IPS-18c (cell line): Measurements from ENCODE around the gene ROBO2.

ENCODE experiments used
- H3K4me3 ChIP-seq: 2 replicates; pipeline ENCODE4 v1.7.0; 2013; ENCODE audit warnings: low read depth, mild to moderate bottlenecking, low read length, moderate library complexity; ENCODE audit not compliant: insufficient read depth
- H3K9me3 ChIP-seq: one replicate; pipeline ENCODE4 v1.6.1; 2013; ENCODE audit warnings: mild to moderate bottlenecking, low read length, moderate library complexity; ENCODE audit not compliant: control insufficient read depth, insufficient read depth

Gene ROBO2

DNA sequence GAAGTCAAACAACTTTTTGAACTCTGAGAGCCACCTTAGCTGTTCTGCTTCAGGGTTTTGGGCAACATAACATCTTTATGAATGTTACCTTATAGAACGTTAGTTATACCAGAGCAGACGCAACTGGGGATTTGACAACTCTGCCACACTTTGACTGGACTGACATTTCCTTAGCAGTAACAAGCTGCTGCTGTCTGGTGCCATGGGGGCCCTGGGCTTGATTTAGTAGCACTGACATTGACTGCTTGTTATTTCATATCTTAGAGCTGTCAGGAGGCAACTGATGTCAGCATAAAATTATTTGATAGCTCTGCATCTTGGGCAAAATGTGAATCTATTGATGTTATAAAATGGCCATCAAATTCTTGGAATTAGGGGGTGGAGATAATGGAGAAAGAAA, 285.4 kb downstream of the ROBO2 start:
- H3K9me3 ChIP-seq, result no peaks in the 10 kb centered on the region
- H3K4me3 ChIP-seq, result no peak overlapping the region

DNA sequence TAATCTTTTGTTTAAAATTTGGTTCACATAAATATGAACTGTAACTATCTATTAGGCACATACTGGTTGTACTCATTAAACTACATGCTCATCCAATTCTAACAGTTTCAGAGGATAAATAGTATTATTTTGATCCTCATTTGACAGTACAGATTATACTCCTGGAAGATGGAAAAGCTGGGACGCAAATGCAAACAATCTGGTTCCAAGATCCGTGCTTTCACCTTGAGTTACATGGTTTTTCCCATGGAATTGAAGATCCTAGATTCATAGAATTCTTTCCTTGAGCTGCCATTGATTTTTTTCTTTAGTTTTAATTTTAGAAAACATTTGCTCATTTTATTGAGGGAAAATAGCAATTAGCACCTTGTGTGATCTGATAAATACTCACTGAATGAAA, 285.8 kb downstream of the ROBO2 start:
- Histone ChIP-seq H3K9me3 (no peaks in the 10 kb centered on the region), H3K4me3 (no peak overlapping the region)

DNA sequence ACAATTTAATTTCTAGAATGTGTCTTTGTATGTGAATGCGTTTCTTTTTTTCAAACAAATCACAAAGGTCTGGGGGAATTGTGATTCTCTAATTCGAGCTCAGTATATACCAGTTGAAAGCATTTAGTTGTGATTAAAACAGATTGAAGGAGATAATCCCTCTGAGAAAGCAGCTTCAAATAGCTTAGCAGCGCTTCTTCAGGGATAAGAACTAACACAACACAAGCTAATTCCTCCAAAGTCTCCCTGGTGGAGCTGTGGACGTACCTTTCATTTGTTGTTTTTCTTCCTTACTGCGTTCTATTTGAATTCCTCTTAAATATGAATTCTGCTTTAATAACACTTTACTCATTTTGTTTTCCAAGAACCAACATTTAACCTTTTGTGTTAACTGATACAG, 286.7 kb downstream of the ROBO2 start:
- no peaks in the 10 kb centered on the region for H3K9me3 ChIP-seq
- H3K4me3 ChIP-seq, result no peak overlapping the region

DNA sequence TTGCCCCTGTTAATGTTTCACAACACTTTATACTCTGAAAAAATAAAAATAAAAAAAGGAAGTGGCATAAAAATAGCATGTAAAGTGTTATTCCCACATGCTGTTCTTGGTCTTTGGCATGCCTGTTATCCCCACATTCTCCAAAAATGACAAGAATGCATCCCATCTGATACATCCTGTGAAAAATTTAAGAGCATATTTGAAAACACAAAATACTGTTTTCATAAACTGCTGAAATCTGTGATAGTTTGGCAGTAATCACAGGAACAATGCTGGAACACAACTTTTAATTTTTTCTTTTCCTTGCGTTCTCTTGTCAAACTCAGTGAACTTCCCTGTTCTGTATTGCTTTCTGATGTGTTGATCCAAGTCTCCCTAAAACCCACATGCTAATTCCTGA, 288.8 kb downstream of the ROBO2 start:
- no peaks in the 10 kb centered on the region for H3K9me3 ChIP-seq
- no peak overlapping the region for H3K4me3 ChIP-seq

DNA sequence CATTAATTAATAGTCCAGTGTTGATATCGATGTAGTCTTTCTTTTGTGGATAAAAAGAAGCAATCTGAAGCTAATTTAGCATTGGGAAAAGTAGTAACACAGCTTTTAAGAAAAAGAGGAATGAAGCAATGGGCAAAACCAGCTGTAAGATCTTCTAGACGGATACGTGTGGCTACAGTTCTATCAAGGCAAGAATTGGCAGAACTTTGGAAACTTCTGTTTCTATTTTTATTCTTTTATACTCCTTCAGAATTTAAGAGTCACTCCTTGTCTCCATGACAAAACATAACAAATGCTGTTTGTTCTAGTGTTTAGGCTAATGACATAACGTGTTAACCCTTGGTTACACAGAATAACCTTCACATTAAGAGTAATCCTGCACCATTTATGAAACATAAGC, 289.2 kb downstream of the ROBO2 start:
- no peaks in the 10 kb centered on the region for H3K9me3 ChIP-seq
- H3K4me3 ChIP-seq, result no peak overlapping the region

DNA sequence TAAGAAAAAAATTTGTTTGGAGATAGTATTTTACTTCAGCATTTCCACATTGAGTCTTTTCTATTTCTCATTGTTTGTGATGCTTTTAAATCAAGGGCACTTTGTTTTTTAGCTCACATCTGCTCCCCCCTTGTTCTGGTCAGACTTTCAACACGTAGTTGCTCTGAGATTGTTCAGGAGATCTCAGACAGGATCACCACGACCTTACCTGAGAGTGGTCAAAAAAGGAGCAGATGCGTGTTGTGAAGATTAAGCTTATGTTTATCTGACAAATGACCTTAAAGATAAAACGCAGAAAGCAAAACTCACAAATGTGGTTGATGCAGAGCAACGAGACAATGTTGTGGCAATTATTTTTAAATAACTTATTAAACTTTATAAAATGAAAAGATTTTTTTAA, 298.3 kb downstream of the ROBO2 start:
- Histone ChIP-seq H3K9me3 (no peaks in the 10 kb centered on the region), H3K4me3 (no peak overlapping the region)

DNA sequence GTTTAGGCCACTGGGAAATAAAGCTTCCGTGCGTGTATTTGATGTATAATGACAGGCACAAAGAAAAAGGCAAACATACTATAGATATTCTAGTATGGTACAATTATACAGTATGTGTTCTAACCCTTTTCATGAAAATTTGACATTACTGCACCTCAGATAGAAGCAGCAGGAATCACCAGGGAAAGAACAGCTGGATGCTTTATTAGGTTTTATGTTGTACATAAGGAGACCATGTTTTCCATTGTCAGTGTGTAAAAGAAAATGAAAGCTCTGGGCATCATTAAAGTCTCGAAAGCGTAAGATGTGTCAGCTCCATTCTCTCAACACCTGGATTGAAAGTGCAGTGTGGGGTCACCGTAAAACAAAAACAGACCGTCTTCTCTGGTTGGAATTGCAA, 302.1 kb downstream of the ROBO2 start:
- H3K4me3 ChIP-seq, result no peak overlapping the region
- no peaks in the 10 kb centered on the region for H3K9me3 ChIP-seq

DNA sequence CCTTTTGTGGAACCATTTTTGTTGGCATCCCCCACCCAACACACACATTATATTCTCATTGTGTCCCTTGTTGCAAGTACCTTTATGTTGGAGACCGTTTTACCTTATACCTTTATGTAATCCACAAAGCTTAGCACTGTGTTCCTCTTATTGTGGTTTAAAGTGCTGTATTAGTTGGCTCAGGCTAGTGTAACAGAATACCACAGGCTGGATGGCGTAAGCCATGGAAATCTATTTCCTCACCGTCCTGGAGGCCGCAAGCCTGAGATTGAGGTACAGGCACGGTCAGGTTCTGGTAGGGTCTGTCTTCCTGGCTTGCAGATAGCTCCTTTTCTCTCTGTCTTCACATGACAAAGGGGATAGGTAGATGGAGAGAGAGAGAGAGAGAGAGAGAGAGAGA, 302.8 kb downstream of the ROBO2 start:
- Histone ChIP-seq H3K4me3 (no peak overlapping the region), H3K9me3 (no peaks in the 10 kb centered on the region)

DNA sequence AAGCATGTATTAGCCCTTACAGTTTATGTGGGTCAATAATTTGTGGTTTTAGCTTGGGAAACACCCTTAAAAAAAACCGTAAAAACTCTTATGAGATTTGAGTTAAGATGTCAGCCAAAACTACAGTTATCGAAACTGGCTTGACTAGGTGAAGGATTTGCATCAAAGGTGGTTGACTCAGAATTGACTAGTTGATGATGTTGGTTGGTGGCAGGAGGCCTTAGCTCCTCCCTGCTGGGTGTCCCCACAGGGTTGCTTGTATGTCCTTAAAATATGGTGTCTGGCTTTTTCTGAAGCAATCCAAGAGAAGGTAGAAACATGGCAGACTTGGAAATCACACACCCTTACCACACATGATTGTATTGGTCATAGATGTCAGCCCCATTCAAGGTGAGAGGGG, 305.1 kb downstream of the ROBO2 start:
- no peak overlapping the region for H3K4me3 ChIP-seq
- H3K9me3 ChIP-seq, result no peaks in the 10 kb centered on the region

DNA sequence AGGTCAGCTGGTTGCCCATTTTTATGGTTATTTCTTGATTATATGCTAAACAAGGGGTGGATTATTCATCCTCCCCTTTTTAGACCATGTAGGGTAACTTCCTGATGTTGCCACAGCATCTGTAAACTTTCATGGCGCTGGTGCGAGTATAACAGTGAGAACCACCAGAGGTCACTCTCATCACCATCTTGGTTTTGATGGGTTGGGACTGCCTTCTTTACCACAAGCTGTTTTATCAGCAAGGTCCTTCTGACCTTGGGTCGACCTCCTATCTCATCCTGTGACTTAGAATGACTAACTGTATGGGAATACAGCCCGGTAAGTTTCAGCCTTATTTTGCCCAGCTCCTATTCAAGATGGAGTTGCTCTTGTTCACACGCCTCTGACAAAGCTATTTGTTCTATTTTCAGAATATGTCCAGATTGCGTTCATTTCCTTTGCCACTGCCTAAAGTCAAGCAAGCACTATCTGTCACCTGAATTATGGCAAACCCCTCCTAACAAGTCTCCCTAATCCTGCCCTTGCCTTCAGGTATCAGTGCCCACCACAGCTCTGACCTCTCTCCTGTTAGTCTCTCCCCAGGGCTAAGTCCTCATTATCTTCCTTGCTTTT, 308.5 kb downstream of the ROBO2 start:
- Histone ChIP-seq H3K4me3 (no peak overlapping the region), H3K9me3 (no peaks in the 10 kb centered on the region)

DNA sequence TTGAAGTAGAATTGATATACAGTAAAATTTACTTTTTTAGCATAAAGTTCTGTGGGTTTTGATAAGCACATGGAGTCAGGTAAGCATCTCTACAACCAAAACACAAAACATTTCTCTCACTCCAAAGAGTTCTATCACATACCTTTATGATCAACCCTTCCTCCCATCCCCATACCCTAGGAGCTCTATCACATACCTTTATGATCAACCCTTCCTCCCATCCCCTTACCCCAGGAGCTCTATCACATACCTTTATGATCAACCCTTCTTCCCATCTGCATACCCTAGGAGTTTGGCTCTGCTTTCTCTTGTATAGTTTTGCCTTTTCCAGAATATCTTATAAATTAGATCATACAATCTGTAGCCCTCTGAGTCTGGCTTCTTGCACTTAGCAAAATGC, 315.1 kb downstream of the ROBO2 start:
- Histone ChIP-seq H3K4me3 (no peak overlapping the region), H3K9me3 (no peaks in the 10 kb centered on the region)

DNA sequence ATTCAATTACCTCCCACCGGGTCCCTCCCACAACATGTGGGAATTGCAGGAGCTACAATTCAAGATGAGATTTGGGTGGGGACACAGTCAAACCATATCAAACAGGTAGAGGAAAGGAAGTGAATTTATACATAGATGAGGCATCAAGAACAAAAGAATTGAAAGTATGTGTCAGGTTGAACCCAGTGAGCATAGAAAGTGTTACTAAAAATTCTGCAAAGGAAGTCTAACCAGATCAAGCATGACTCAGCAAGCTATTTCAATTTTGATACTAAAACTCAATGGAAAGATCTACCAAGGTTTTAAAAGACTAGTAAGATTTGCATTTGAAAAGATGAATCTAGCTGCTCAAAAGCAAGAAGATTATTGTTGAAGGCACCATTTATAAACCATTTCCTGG, 323.0 kb downstream of the ROBO2 start:
- no peaks in the 10 kb centered on the region for H3K9me3 ChIP-seq
- H3K4me3 ChIP-seq, result no peak overlapping the region

DNA sequence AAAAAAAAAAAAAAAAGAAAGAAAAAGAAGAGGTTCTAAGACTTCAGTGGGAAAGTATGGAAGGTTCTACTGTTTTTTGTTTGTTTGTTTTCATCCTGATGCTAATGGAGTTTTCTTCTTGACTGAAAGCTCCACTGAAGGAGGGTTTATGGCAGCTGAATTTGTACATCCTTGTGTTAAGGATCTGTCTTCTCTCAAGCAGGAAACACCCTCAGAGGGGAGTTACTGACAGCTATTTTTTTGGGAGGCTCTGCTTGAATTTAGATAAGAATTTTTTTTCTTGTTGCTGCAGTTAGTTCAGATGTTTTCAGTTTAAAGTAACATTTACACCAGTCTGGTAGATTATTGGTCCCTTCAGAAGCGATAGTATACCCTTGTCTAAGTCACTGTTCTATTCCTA, 325.3 kb downstream of the ROBO2 start:
- Histone ChIP-seq H3K4me3 (no peak overlapping the region), H3K9me3 (no peaks in the 10 kb centered on the region)

DNA sequence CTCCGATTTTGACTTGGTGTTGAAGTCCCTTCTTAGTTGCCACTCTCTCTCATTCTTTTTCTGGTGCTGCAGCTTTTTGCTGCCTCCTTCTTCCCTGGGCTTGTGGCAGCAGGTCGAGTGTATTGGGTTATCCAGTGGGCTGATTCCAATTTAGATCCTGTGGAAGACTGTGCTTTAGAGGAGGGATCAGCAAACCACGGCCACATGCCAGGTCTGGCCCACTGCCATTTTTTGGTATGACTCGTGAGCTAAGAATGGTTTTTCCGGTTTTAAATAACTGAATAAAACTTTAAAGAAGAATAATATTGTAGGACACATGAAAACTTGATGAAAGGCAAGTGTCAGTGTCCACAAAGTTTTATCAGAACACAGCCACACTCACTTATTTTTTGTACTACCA, 330.5 kb downstream of the ROBO2 start:
- Histone ChIP-seq H3K4me3 (no peak overlapping the region), H3K9me3 (no peaks in the 10 kb centered on the region)

DNA sequence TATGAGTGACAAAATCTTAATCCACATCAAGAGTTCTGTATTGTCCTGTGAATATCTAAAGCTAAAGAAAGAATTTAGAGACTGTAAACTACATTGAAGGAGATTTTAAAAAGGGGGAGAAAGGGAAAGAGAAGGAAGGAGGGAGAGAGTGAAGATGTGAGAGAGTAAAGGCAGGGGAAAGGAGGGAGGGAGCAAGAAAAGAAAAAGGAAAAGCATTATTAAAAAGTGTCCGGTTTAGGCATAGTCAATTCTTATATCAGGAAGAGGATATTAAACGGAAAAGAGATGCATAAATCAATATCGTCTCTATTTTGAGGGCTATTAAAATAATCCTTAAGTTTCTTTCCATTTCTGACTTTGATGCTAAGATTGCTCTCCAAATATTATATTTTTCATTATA, 332.1 kb downstream of the ROBO2 start:
- no peak overlapping the region for H3K4me3 ChIP-seq

DNA sequence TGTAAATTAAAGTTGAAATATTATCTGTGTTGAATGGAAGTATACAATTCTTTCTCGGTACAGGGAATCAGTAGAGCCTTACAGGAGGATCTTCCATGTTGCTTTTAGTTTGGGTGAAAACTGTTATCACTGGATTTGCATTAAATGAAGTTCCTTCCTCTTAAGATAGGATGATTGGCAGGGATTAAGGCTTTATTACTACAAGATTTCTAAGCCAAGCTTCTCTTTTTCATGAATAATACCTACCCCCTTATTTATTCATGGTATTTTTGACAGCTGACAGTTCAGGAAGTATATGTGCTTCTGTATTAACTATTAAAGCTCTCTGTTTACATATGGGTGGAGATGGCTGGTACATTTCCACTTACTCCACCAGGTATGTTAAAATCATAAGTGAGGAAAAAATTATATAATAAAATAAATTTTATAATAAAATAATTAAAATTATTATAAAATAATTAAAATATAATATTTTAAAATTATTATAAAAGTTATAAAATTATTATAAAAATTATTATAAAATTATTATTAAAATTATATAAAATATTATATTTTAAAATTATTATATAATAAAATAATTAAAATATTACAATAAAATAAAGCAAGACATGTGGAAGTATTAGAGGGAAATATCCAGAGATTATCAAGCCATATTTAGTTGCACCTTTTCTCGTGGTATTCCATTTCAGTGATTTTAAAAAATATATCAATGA, 332.9 kb downstream of the ROBO2 start:
- Histone ChIP-seq H3K4me3 (no peak overlapping the region), H3K9me3 (no peaks in the 10 kb centered on the region)

More for the DNA sequence above, 332.1 kb downstream of the ROBO2 start:
- no peaks in the 10 kb centered on the region for H3K9me3 ChIP-seq

DNA sequence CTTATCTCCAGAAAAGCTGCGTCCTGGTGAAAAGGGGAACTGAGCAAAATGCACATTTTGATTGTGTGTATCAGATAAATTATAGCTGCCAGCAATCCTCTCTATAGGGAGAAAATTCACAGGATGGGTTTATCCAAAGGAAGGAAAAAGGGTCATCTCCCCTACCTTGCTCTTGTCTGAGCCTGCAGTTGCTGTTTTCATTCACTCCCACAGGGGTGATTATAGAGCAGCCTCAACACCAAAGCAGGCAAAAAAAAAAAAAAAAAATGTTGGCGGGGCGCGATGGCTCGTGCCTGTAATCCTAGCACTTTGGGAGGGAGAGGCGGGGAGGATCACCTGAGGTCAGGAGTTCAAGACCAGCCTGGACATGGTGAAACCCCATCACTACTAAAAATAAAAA, 333.7 kb downstream of the ROBO2 start:
- Histone ChIP-seq H3K4me3 (no peak overlapping the region), H3K9me3 (no peaks in the 10 kb centered on the region)

DNA sequence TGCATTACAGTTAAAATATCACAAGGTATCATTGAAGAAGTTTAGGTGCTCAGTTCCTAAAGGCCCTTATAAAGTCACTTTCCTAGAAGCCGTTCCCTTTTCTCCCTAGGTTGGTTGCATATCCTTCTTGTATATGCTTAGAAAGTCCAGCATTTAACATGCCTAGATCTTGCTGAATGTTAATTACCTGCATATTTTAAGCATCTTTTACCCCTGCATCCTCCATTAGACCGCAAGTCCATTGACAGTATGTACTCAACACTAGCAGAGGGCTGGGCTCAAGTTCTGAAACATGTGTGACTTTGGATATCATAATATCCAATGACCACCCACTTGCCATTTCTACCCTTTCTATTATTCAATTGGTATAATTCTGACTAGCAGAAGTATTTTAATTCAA, 336.6 kb downstream of the ROBO2 start:
- Histone ChIP-seq H3K4me3 (no peak overlapping the region), H3K9me3 (no peaks in the 10 kb centered on the region)

DNA sequence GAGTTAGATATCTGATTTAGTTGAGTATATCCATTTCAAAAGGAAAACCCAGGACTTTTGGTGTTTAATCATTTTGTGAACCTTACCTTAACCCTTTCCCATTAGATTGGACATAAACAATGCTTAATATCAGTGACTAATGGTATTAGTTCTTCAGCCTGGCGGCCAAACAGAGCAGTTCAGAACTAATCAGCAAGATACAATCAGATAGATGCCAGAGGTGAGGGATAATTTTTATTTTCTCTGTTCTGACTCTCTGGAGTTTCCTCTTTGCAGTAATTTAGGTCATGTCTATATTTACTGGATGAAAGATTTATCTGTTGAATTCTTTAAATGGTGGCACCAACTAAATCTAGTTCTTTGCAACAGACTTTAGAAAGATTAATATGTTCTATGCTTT, 337.8 kb downstream of the ROBO2 start:
- Histone ChIP-seq H3K9me3 (no peaks in the 10 kb centered on the region), H3K4me3 (no peak overlapping the region)
